GM12878 (cell line): ENCODE measurements around the gene HAP1. TPM values are rescaled to one million over a fixed set of nuclear protein-coding genes. Genes with fewer than 3 reads are reported as not detected.

ENCODE experiments used
- BACH1 ChIP-seq: fragments of 450-650 bp; IDR thresholded peaks from 2 replicates; pipeline ENCODE4 v1.6.1; 2017; ENCODE audit warnings: mild to moderate bottlenecking, borderline replicate concordance
- BMI1 ChIP-seq: fragments of 450-650 bp; IDR thresholded peaks from 2 replicates; pipeline ENCODE4 v1.6.1; 2016; ENCODE audit warnings: mild to moderate bottlenecking, moderate library complexity, borderline replicate concordance
- CHD4 ChIP-seq: fragments of 200-600 bp; sonication (generic); IDR thresholded peaks from 2 replicates; pipeline ENCODE4 v1.6.1; 2016; ENCODE audit warnings: mild to moderate bottlenecking
- CREM ChIP-seq: IDR thresholded peaks from 2 replicates; pipeline ENCODE4 v1.6.1; 2014; ENCODE audit warnings: antibody characterized with exemption, low read depth
- ESRRA ChIP-seq: IDR thresholded peaks from 2 replicates; pipeline ENCODE4 v1.6.1; 2012; ENCODE audit warnings: mild to moderate bottlenecking, low read length, improper control_type of control experiment
- HDGF ChIP-seq: fragments of 450-650 bp; IDR thresholded peaks from 2 replicates; pipeline ENCODE4 v1.6.1; 2016; ENCODE audit warnings: antibody characterized with exemption
- JUNB ChIP-seq: IDR thresholded peaks from 2 replicates; pipeline ENCODE4 v1.6.1; 2016; ENCODE audit warnings: antibody characterized with exemption, mild to moderate bottlenecking
- MEF2B ChIP-seq: fragments of 450-650 bp; IDR thresholded peaks from 2 replicates; pipeline ENCODE4 v1.6.1; 2018; ENCODE audit warnings: mild to moderate bottlenecking, moderate library complexity; ENCODE audit not compliant: partially characterized antibody, poor library complexity, severe bottlenecking
- NR2F1 ChIP-seq: fragments of 450-650 bp; conservative IDR thresholded peaks from 2 replicates; pipeline ENCODE4 v1.6.1; 2017; ENCODE audit warnings: mild to moderate bottlenecking
- POLR2A ChIP-seq: IDR thresholded peaks from 2 replicates; pipeline ENCODE4 v1.6.1; 2011; ENCODE audit warnings: low read depth, mild to moderate bottlenecking, low read length
- POLR2AphosphoS2 ChIP-seq: IDR thresholded peaks from 2 replicates; pipeline ENCODE4 v1.6.1; 2011; ENCODE audit warnings: low read depth, mild to moderate bottlenecking, low read length, improper control_type of control experiment, moderate library complexity
- RB1 ChIP-seq: fragments of 450-650 bp; formaldehyde crosslinking; IDR thresholded peaks from 2 replicates; pipeline ENCODE4 v1.6.1; 2017; ENCODE audit warnings: mild to moderate bottlenecking, borderline replicate concordance
- RBBP5 ChIP-seq: fragments of 200-600 bp; sonication (generic); conservative IDR thresholded peaks from 2 replicates; pipeline ENCODE4 v1.6.1; 2016
- SMAD5 ChIP-seq: IDR thresholded peaks from 2 replicates; pipeline ENCODE4 v1.6.1; 2016; ENCODE audit warnings: antibody characterized with exemption, low read depth
- SMARCA5 ChIP-seq: fragments of 450-650 bp; IDR thresholded peaks from 2 replicates; pipeline ENCODE4 v1.6.1; 2017; ENCODE audit warnings: mild to moderate bottlenecking
- YY1 ChIP-seq: IDR thresholded peaks from 2 replicates; pipeline ENCODE4 v1.6.1; 2011; ENCODE audit warnings: low read depth, mild to moderate bottlenecking, low read length
- ZNF217 ChIP-seq: fragments of 450-650 bp; IDR thresholded peaks from 2 replicates; pipeline ENCODE4 v1.6.1; 2017; ENCODE audit warnings: antibody characterized with exemption, mild to moderate bottlenecking
- polyA plus RNA-seq, 11 experiments: library from polyadenylated mRNA; depleted of rRNA in 4 of 11; unstranded in 6 of 11; stranded (reverse) in 5 of 11; fragments of >200 nt; fragmentation: Nextera tagmentation in 4 of 11; fragmentation: Illumina TruSeq in 1 of 11; extraction: Ambion mirVana in 4 of 11; extraction: Trizol in 1 of 11; gene quantifications; 1 replicate in 1 of 11; 2 replicates in 10 of 11; pipeline versions ENCODE4 v1.2.1 to v1.2.3, GENCODE V29; 2011 to 2016; ENCODE audit warnings: inconsistent platforms in 2 of 11, missing spikeins in 2 of 11, low read depth in 1 of 11
- total RNA-seq, 4 experiments: library from RNA; depleted of rRNA in 3 of 4; stranded (reverse); fragments of >200 nt in 3 of 4; fragmentation: Illumina TruSeq in 1 of 4; extraction: Trizol in 1 of 4; gene quantifications; 2 replicates each; pipeline versions ENCODE4 v1.2.1 to v1.2.3, GENCODE V29; 2013 to 2021
- TF ChIP-seq, protein P1 (sequence below), 3 experiments: IDR thresholded peaks in 2 of 3; conservative IDR thresholded peaks in 1 of 3; 2 replicates each; pipeline ENCODE4 v1.5.1; 2011; ENCODE audit warnings: low read depth in 3 of 3, low read length in 3 of 3, mild to moderate bottlenecking in 3 of 3, control low read depth in 2 of 3, moderate library complexity in 2 of 3, inconsistent platforms in 1 of 3, mixed read lengths in 1 of 3; ENCODE audit not compliant: control insufficient read depth in 2 of 3, insufficient read depth in 1 of 3; ENCODE audit errors: extremely low read depth in 1 of 3
- TF ChIP-seq, protein P2 (sequence below): IDR thresholded peaks from 2 replicates; pipeline ENCODE4 v1.6.1; 2011; ENCODE audit warnings: borderline replicate concordance, low read depth, mild to moderate bottlenecking, moderate library complexity, mixed read lengths, low read length; ENCODE audit not compliant: insufficient read depth; ENCODE audit errors: extremely low read length
- TF ChIP-seq, protein P3 (sequence below): IDR thresholded peaks from 2 replicates; pipeline ENCODE4 v1.6.1; 2011; ENCODE audit warnings: mild to moderate bottlenecking, low read depth, low read length, moderate library complexity; ENCODE audit not compliant: insufficient replicate concordance
- TF ChIP-seq, protein P4 (sequence below): fragments of 450-650 bp; formaldehyde crosslinking; IDR thresholded peaks from 2 replicates; pipeline ENCODE4 v1.5.0; 2022; ENCODE audit warnings: mild to moderate bottlenecking, missing genetic modification characterization
- TF ChIP-seq, protein P5 (sequence below): IDR thresholded peaks from 2 replicates; pipeline ENCODE4 v1.6.1; 2012; ENCODE audit warnings: low read depth, low read length, improper control_type of control experiment

HAP1 gene
- total and polyA plus RNA-seq, 10 of the 15 experiments (the other 5 are each of a cell fraction or from before 2014, with no cell fraction given), result not detected

DNA sequence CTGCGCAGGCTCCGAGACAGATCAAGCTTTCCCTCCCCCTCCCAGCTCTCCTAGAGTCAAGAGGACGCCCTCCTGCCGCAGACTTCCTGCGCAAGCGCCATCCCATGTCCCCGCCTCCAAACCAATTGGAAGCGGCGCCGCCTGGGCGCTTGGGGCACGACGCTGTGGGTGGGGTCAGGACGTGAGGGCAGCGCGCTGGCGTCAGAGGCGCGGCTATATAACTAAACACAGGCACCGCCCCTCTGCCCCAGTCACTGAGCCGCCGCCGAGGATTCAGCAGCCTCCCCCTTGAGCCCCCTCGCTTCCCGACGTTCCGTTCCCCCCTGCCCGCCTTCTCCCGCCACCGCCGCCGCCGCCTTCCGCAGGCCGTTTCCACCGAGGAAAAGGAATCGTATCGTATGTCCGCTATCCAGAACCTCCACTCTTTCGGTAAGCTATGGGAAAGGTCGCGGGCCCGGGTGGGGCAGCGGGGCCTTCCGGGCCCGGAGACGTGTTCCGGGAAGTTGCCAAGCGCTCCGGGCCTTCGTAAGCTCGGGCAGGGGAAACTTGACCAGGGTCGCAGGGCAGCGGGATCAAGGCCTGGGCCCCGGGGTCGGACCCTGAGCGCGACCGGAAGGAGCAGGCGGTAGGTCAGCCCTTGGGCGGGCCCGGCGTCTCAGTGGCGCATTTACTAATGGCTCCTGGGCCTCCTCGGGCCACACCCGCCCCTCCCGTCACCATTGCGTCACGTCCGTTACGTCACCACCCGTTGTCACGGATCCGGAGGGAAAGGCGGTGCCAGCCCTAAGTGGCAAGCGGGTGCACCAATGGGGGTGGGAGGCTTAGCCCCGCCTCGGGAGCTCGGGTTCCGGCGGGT lies 45.6 kb downstream of the HAP1 start, which contains the start of gene EIF1 (continued):
- TF ChIP-seq, protein P1, sequence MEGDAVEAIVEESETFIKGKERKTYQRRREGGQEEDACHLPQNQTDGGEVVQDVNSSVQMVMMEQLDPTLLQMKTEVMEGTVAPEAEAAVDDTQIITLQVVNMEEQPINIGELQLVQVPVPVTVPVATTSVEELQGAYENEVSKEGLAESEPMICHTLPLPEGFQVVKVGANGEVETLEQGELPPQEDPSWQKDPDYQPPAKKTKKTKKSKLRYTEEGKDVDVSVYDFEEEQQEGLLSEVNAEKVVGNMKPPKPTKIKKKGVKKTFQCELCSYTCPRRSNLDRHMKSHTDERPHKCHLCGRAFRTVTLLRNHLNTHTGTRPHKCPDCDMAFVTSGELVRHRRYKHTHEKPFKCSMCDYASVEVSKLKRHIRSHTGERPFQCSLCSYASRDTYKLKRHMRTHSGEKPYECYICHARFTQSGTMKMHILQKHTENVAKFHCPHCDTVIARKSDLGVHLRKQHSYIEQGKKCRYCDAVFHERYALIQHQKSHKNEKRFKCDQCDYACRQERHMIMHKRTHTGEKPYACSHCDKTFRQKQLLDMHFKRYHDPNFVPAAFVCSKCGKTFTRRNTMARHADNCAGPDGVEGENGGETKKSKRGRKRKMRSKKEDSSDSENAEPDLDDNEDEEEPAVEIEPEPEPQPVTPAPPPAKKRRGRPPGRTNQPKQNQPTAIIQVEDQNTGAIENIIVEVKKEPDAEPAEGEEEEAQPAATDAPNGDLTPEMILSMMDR (IDR thresholded peaks at IDR 0.05 in 2 of 3, conservative IDR thresholded peaks at IDR 0.05 in 1 of 3; ENCODE audit: control insufficient read depth in 2 of 3, extremely low read depth in 1 of 3, insufficient read depth in 1 of 3, low read depth in 3 of 3, low read length in 3 of 3), result no peak
- TF ChIP-seq, protein P2, sequence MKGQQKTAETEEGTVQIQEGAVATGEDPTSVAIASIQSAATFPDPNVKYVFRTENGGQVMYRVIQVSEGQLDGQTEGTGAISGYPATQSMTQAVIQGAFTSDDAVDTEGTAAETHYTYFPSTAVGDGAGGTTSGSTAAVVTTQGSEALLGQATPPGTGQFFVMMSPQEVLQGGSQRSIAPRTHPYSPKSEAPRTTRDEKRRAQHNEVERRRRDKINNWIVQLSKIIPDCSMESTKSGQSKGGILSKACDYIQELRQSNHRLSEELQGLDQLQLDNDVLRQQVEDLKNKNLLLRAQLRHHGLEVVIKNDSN, result no peak
- TF ChIP-seq JUNB (0 out of 2 replicates have a peak, but pooled peaks have one; percentile 19), BACH1 (peak; percentile 99), SMAD5 (peak; percentile 98), POLR2A (peak; percentile 98), SMARCA5 (peak; percentile 84), POLR2AphosphoS2 (peak; percentile 99), CREM (peak; percentile 99), MEF2B (peak; percentile 46), ESRRA (no peak; the same call in 1 of the 2 replicates), CHD4 (no peak), ZNF217 (no peak), RB1 (peak; percentile 60; the same call in 1 of the 2 replicates), HDGF (peak; percentile 94), YY1 (peak; percentile 83), NR2F1 (peak; percentile 91), RBBP5 (peak; percentile 80), BMI1 (peak; percentile 81)
- TF ChIP-seq, protein P3, sequence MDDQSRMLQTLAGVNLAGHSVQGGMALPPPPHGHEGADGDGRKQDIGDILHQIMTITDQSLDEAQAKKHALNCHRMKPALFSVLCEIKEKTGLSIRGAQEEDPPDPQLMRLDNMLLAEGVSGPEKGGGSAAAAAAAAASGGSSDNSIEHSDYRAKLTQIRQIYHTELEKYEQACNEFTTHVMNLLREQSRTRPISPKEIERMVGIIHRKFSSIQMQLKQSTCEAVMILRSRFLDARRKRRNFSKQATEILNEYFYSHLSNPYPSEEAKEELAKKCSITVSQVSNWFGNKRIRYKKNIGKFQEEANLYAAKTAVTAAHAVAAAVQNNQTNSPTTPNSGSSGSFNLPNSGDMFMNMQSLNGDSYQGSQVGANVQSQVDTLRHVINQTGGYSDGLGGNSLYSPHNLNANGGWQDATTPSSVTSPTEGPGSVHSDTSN, result peak; percentile 94
- TF ChIP-seq, protein P4, sequence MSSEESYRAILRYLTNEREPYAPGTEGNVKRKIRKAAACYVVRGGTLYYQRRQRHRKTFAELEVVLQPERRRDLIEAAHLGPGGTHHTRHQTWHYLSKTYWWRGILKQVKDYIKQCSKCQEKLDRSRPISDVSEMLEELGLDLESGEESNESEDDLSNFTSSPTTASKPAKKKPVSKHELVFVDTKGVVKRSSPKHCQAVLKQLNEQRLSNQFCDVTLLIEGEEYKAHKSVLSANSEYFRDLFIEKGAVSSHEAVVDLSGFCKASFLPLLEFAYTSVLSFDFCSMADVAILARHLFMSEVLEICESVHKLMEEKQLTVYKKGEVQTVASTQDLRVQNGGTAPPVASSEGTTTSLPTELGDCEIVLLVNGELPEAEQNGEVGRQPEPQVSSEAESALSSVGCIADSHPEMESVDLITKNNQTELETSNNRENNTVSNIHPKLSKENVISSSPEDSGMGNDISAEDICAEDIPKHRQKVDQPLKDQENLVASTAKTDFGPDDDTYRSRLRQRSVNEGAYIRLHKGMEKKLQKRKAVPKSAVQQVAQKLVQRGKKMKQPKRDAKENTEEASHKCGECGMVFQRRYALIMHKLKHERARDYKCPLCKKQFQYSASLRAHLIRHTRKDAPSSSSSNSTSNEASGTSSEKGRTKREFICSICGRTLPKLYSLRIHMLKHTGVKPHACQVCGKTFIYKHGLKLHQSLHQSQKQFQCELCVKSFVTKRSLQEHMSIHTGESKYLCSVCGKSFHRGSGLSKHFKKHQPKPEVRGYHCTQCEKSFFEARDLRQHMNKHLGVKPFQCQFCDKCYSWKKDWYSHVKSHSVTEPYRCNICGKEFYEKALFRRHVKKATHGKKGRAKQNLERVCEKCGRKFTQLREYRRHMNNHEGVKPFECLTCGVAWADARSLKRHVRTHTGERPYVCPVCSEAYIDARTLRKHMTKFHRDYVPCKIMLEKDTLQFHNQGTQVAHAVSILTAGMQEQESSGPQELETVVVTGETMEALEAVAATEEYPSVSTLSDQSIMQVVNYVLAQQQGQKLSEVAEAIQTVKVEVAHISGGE (CRISPR knock-in tag), result peak; percentile 0; the same call in 1 of the 2 replicates
- TF ChIP-seq, protein P5, sequence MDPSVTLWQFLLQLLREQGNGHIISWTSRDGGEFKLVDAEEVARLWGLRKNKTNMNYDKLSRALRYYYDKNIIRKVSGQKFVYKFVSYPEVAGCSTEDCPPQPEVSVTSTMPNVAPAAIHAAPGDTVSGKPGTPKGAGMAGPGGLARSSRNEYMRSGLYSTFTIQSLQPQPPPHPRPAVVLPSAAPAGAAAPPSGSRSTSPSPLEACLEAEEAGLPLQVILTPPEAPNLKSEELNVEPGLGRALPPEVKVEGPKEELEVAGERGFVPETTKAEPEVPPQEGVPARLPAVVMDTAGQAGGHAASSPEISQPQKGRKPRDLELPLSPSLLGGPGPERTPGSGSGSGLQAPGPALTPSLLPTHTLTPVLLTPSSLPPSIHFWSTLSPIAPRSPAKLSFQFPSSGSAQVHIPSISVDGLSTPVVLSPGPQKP, result peak; percentile 51; the same call in 1 of the 2 replicates
